ENCODE results near the gene RIC8B. TPM values are rescaled to one million over a fixed set of nuclear protein-coding genes. Genes with fewer than 3 reads are reported as not detected.

Gene RIC8B
- total and polyA plus RNA-seq, 2 of the 13 experiments (the other 11 are each of a cell fraction or from before 2014, with no cell fraction given), result 5.1 to 7.5 TPM

GRCh38 chr12:106883426-106883825 is 108.9 kb downstream of the RIC8B start:
- in situ Hi-C loops (cut with HindIII; ENCODE audit: extremely low pct_ligation_motif_present, low pct_unique_long_range_greater_than_20kb), result no loop called here
- no peaks in the 10 kb centered on the region for H3K9me3 ChIP-seq (ENCODE audit: low read length)
- H3K9ac ChIP-seq (ENCODE audit: insufficient read depth, low read depth, low read length), result no peak overlapping the region
- ChIA-PET POLR2A (no interaction called here), CTCF (ENCODE audit: low intra/inter-chr PET ratio, low total read pairs) (no interaction called here)
- H3K4me2 ChIP-seq (ENCODE audit: low read depth, low read length), result no peak overlapping the region
- BruUV-seq (replicated peaks), result no TSS peak
- no peaks in the 10 kb centered on the region for H3K79me2 ChIP-seq (ENCODE audit: insufficient read depth, low read length)
- no peak overlapping the region for H3K4me3 ChIP-seq (replicated peaks in 1 of 3; ENCODE audit: insufficient read depth in 1 of 3, low read depth in 2 of 3, low read length in 3 of 3)
- H3K4me1 ChIP-seq (ENCODE audit: insufficient read depth, low read length), result 0 out of 2 replicates have a peak, but pooled peaks cover 4% of the 10 kb centered on the region
- no peak for FAIRE-seq
- no peak overlapping the region for H3K27ac ChIP-seq (ENCODE audit: extremely low read length, insufficient read depth, low read length)
- DNase-seq (ENCODE audit: low spot score), result no peak
- H3K36me3 ChIP-seq (replicated peaks in 1 of 2; ENCODE audit: control insufficient read depth in 1 of 2, insufficient read depth in 2 of 2, low read length in 2 of 2), result peaks cover 8 to 31% of the 10 kb centered on the region in 2 experiments
- no peaks in the 10 kb centered on the region; a peak in 1 of 5 replicates for H3K27me3 ChIP-seq (ENCODE audit: control insufficient read depth in 1 of 2, insufficient read depth in 2 of 2, low read length in 2 of 2)
- H2AFZ ChIP-seq (ENCODE audit: low read length), result no peak overlapping the region
- intact Hi-C loops (cut with micrococcal nuclease; ENCODE audit: unreplicated experiment), result no loop called here
- H4K20me1 ChIP-seq (ENCODE audit: insufficient read depth, low read length), result no peaks in the 10 kb centered on the region
- TF ChIP-seq SMC3 (IDR thresholded peaks at IDR 0.05; ENCODE audit: low read length) (no peak), ELF4 (CRISPR knock-in tag; IDR thresholded peaks at IDR 0.05; ENCODE audit: borderline replicate concordance) (no peak), KLF13 (CRISPR knock-in tag; IDR thresholded peaks at IDR 0.05) (no peak), ZNF143 (CRISPR knock-in tag; IDR thresholded peaks at IDR 0.05) (no peak), ZNF563 (CRISPR knock-in tag; IDR thresholded peaks at IDR 0.05) (no peak), ZNF672 (CRISPR knock-in tag; IDR thresholded peaks at IDR 0.05) (no peak), TBX2 (CRISPR knock-in tag; IDR thresholded peaks at IDR 0.05; ENCODE audit: borderline replicate concordance) (no peak)
- WGBS (ENCODE audit: low lambda C conversion rate), result 88% methylated on average over 1 of the region's 1 CpG
- ATAC-seq, result no peak

DNA sequence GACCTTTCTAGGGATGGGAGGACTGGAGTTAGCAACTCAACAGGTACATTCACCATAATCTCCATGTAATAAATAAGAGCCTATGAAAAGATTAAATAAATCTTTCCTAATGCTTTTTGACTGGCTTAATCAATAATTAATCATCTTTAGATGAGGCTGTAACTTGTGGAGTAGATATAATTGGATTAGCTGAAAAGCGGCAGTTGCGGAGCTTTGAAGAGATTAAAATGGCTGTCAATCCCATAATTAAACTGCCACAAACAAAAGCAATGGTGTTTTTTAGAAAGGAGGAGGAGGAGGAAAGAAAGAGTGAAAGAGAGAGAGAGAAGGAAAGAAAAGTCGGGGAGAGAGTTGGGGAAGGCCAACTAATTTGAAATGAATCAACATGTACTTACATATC is 110.5 kb downstream of the RIC8B start:
- Histone ChIP-seq H2AFZ (ENCODE audit: low read length) (no peak overlapping the region), H3K9me3 (ENCODE audit: low read length) (no peaks in the 10 kb centered on the region), H3K79me2 (ENCODE audit: insufficient read depth, low read length) (no peaks in the 10 kb centered on the region), H3K4me2 (ENCODE audit: low read depth, low read length) (no peak overlapping the region), H3K4me1 (ENCODE audit: insufficient read depth, low read length) (0 out of 2 replicates have a peak, but pooled peaks cover 4% of the 10 kb centered on the region), H3K27me3 (ENCODE audit: control insufficient read depth in 1 of 2, insufficient read depth in 2 of 2, low read length in 2 of 2) (no peaks in the 10 kb centered on the region; a peak in 1 of 5 replicates), H3K27ac (ENCODE audit: extremely low read length, insufficient read depth, low read length) (no peak overlapping the region), H4K20me1 (ENCODE audit: insufficient read depth, low read length) (no peaks in the 10 kb centered on the region), H3K9ac (ENCODE audit: insufficient read depth, low read depth, low read length) (no peak overlapping the region), H3K4me3 (replicated peaks in 1 of 3; ENCODE audit: insufficient read depth in 1 of 3, low read depth in 2 of 3, low read length in 3 of 3) (no peak overlapping the region), H3K36me3 (replicated peaks in 1 of 2; ENCODE audit: control insufficient read depth in 1 of 2, insufficient read depth in 2 of 2, low read length in 2 of 2) (peaks cover 6 to 31% of the 10 kb centered on the region in 2 experiments)
- intact Hi-C loops (cut with micrococcal nuclease; ENCODE audit: unreplicated experiment), result no loop called here
- no TSS peak for BruUV-seq (replicated peaks)
- DNase-seq (ENCODE audit: low spot score) (no peak), ATAC-seq (no peak), FAIRE-seq (no peak)
- POLR2A ChIA-PET, result no interaction called here
- in situ Hi-C loops (cut with HindIII; ENCODE audit: extremely low pct_ligation_motif_present, low pct_unique_long_range_greater_than_20kb), result no loop called here
- CTCF ChIA-PET (ENCODE audit: low intra/inter-chr PET ratio, low total read pairs), result no interaction called here
- WGBS (ENCODE audit: low lambda C conversion rate), result 100% methylated on average over 3 of the region's 3 CpGs
- TF ChIP-seq ATF7 (IDR thresholded peaks at IDR 0.05) (no peak), ATF7 (CRISPR knock-in tag; IDR thresholded peaks at IDR 0.05) (no peak), ZFX (CRISPR knock-in tag; IDR thresholded peaks at IDR 0.05; ENCODE audit: low read depth) (no peak), ZNF614 (CRISPR knock-in tag; IDR thresholded peaks at IDR 0.05; ENCODE audit: borderline replicate concordance) (no peak), RFXANK (CRISPR knock-in tag; IDR thresholded peaks at IDR 0.05) (no peak), ZNF570 (CRISPR knock-in tag; IDR thresholded peaks at IDR 0.05; ENCODE audit: borderline replicate concordance) (no peak), NCOA2 (CRISPR knock-in tag; IDR thresholded peaks at IDR 0.05) (no peak), ATRX (CRISPR knock-in tag; IDR thresholded peaks at IDR 0.05; ENCODE audit: borderline replicate concordance) (no peak), BORCS8-MEF2B (CRISPR knock-in tag; IDR thresholded peaks at IDR 0.05) (no peak), ZEB1 (IDR thresholded peaks at IDR 0.05; ENCODE audit: insufficient replicate concordance, low read depth) (no peak), THRA (CRISPR knock-in tag; IDR thresholded peaks at IDR 0.05; ENCODE audit: borderline replicate concordance) (no peak), MIER2 (CRISPR knock-in tag; IDR thresholded peaks at IDR 0.05) (no peak)
- TF ChIP-seq, protein P1, sequence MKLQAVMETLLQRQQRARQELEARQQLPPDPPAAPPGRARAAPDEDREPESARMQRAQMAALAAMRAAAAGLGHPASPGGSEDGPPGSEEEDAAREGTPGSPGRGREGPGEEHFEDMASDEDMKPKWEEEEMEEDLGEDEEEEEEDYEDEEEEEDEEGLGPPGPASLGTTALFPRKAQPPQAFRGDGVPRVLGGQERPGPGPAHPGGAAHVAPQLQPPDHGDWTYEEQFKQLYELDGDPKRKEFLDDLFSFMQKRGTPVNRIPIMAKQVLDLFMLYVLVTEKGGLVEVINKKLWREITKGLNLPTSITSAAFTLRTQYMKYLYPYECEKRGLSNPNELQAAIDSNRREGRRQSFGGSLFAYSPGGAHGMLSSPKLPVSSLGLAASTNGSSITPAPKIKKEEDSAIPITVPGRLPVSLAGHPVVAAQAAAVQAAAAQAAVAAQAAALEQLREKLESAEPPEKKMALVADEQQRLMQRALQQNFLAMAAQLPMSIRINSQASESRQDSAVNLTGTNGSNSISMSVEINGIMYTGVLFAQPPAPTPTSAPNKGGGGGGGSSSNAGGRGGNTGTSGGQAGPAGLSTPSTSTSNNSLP (IDR thresholded peaks at IDR 0.05; ENCODE audit: low read depth, low read length), result no peak

All from HepG2 (cell line).